GM12873 (cell line): ENCODE data around the gene EPB41L1.

Experiments used
- TF ChIP-seq, protein P1 (sequence below): IDR thresholded peaks from 2 replicates; pipeline ENCODE4 v1.5.1; 2012; ENCODE audit warnings: low read depth, mild to moderate bottlenecking, moderate library complexity, low read length, control low read depth; ENCODE audit not compliant: insufficient read depth; ENCODE audit errors: missing control alignments

Gene EPB41L1

DNA sequence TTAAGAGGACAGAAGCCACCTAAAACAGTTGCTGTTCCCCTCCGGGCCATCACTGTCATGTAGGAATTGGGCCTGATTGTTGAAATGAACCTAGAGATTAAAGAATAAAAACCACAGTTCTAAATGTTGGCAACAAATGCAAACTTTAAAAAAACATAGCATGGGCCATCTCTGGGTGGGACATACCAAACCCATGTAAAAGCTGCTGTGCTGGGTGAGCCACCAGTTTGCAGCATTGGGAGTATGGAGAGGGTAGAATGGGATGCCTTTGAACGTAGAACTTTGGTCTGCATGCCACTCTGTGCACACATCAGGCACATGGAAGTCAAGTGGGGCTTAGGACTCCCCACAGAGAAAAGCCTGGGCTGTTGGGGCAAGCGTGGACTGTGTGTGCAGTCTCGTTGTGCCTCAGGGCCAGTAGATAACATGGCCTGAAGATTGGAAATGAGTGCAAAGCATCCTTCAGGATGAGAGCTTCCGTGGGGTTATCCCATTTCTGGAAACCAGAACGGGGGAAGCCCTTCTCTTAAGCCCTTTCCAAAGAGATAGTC, 28.1 kb downstream of the EPB41L1 start:
- TF ChIP-seq, protein P1, sequence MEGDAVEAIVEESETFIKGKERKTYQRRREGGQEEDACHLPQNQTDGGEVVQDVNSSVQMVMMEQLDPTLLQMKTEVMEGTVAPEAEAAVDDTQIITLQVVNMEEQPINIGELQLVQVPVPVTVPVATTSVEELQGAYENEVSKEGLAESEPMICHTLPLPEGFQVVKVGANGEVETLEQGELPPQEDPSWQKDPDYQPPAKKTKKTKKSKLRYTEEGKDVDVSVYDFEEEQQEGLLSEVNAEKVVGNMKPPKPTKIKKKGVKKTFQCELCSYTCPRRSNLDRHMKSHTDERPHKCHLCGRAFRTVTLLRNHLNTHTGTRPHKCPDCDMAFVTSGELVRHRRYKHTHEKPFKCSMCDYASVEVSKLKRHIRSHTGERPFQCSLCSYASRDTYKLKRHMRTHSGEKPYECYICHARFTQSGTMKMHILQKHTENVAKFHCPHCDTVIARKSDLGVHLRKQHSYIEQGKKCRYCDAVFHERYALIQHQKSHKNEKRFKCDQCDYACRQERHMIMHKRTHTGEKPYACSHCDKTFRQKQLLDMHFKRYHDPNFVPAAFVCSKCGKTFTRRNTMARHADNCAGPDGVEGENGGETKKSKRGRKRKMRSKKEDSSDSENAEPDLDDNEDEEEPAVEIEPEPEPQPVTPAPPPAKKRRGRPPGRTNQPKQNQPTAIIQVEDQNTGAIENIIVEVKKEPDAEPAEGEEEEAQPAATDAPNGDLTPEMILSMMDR, result no peak

- TF ChIP-seq, protein P1, result no peak
Observed at GRCh38 chr20:36183155-36183944, 28.8 kb downstream of the EPB41L1 start.

DNA sequence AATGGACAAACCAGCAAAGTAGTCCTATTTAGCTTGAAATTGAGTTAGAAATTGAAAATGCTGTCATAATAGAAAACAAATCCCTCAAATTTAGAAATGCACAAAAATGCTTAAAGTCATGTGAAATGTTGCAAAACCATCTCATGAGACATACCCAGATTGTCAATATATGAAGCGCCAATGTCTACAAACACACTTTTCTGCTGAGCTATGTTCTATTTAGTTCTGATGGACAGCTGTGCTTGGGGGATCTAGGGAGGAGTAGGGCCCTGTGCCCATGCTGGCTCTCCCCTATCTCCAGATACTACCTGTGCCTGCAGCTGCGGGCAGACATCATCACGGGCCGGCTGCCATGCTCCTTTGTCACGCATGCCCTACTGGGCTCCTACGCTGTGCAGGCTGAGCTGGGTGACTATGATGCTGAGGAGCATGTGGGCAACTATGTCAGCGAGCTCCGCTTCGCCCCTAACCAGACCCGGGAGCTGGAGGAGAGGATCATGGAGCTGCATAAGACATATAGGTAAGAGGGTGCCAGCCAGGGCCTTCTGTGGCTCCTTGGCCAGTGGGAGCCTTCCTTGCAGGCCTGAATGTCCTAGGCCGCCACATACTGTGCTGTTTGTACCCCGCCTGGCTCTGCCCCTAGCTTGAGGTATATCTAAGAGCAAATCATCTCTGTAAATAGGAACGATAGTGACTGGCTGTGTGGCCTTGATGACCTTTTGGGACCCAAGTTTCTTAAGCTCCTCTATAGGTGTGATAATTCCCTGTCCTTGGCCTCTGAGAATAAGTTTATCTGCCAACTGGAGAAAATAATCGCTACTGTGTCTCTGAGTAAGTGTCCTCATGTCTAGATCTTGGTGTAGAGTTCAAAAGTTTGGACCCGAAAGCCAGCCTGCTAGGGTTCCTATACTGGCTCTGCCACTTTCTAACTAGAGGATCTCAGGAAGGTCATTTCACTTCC, 30.6 kb downstream of the EPB41L1 start:
- TF ChIP-seq, protein P1, result no peak

DNA sequence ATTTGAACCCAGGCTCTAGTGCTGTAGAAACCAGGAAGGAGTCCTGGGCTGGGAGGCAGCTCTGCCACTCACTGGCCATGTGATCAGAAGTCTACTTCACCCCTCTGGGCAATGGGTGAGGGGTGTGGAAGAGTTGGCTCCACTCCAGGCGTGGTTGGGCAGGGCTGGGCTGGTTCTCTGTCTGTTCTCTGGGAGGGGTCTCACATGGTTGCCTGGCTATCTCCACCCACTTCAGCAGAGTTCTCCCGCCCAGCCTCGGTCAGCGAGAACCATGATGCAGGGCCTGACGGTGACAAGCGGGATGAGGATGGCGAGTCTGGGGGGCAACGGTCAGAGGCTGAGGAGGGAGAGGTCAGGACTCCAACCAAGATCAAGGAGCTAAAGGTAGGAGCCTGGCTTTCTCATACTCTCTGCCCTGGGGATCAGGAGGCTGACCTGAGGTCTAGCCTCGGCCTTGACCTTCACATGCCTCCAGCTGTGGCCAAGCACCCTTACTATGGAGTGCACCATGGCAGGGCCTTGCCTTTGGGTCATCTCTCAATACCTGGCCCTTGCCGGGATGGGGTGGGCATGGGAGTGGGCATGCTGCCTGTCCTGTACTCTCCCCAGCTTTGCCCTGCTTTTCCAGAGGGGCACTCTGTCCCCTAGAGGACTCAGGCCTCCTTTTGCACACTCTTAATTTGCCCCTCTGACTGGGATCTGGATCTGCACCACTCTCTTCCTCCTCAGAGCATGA, 39.6 kb downstream of the EPB41L1 start:
- TF ChIP-seq, protein P1, result no peak

DNA sequence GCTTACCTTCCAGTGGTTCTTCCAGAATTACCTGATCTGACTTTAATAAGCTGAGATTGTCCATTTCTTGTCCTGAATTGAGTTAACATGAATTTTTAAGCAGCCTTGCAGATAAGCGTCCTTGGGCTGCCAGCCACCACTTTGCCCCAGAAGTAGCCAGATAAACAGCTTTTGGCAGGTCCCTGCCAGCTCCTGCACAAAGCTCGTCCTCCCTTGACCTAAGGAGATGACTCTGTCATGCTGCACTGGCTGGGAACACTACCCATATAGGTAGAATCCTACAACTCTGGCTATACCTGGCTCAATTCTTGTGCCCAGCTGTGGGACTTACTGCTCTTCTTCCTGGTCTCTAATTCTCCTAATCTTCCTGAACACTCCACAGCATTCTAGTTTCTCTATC, 42.1 kb downstream of the EPB41L1 start:
- TF ChIP-seq, protein P1, result no peak

DNA sequence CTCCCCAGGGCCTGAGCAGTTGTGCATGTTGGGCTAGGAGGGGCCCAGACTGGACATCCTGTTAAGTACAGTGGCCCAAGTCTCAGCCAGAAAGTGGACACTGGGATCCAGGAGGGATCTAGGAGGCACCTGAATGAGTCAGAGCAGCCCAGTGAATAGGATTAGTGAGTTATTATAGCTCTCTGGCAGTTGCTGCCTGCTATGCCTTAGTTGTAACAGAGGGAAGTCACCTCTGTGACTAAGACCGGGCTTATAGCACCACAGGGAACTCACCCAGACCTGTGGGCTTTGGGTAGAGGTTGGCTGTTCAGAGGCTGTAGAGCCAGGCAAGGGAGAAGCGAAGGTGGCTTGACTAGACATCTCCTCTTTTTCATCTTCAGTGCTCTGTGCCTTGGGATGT, 42.7 kb downstream of the EPB41L1 start:
- TF ChIP-seq, protein P1, result no peak
